ENCODE measurements around the gene NPAT.
"Not testable (repeated sequence)": the region's sequence is repeated elsewhere in the genome, so short reads cannot be mapped to it uniquely, and the experiment has no call there.

The NPAT gene

DNA sequence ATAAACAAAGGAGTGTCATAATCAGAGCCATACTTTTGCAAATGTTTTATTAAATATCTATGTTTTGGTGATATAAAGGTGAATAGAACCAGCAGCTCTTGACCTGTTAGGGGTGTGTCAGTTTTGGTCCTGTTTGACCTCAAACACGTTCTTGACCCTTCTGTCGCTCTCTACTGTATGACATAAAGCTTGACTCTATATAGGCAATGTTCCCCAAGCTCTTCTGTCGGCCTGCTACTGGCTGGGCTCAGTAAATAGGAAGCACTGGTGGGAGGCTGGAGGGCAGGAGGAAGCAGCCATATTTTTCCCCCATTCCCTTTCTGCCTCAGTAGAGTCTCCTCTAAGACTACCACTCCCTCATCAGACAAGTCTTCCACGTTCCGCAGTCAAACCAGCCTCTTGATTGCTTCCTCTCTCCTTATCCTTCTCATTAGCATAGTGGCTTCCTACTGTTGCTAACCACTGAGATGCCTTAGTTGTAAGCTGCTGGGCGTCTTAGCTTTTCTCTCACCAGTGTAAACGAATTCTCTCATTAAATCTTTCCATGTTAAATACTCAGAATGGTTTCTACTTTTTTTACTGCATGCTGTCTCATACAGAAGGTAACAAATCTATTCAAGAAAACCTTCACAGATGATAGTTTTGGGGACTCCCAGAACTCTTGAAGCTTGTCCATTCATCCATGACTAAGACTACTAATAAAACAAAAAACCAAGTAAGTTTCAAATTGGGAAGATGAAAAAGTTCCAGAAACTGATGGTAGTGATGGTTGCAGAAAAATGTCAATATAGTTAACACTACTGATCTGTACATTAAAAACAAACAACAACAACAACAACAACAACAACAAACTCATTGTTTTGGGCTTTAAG, 3.3 kb downstream of the NPAT start:
- DNase-seq = no peak

DNA sequence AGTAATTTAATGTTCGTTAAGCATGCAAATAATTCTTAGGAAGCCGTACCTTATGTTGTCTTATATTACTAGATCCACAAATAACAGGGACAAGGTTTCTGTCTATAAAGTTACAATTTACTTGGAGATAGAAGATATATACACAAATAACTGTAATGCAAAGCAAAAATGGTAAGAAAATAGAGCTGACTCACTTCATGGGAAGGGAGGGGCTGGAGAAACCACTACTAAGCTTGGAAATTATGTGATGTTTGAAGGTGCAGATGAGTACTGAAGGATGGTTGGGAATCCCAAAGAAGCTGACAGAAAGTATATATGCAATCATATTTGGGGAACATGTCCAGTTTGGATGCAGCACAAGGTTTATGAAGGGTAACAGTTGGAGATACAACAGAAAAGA, 4.0 kb downstream of the NPAT start:
- DNase-seq = no peak

DNA sequence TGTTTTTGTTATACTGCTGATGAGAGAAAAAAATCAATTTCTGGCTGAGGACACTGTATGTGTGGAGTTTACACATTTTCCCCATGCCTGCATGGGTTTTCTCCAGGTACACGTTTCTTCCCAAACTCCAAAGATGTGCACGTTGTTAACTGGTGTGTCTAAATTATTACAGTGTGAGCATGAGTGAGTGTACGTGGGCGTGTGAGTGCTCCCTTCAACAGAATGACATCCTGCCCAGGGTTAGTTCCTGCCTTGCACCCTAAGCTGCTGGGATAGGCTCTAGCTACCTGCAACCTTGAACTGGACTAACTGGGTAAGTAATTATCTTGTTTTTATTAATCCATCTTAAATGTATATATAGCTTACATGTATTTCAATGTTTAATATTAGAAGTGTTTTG, 5.5 kb downstream of the NPAT start:
- no peak for DNase-seq

DNA sequence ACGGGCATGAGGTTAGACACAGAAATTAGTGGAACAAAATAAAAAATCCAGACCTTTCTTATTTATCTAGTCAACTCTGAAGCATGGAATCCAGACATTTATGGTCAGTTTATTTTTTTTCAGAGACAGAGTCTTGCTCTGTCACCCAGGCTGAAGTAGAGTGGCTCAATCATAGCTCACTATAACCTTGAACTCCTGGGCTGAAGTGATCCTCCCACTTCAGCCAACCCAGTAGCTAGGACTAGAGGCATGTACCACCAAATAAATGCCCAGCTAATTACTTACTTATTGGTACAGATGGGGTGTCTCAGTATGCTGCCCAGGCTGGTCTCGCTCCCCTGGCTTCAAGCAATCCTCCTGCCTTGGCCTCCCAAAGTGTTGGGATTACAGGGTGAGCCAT, 8.7 kb downstream of the NPAT start:
- no peak for DNase-seq

DNA sequence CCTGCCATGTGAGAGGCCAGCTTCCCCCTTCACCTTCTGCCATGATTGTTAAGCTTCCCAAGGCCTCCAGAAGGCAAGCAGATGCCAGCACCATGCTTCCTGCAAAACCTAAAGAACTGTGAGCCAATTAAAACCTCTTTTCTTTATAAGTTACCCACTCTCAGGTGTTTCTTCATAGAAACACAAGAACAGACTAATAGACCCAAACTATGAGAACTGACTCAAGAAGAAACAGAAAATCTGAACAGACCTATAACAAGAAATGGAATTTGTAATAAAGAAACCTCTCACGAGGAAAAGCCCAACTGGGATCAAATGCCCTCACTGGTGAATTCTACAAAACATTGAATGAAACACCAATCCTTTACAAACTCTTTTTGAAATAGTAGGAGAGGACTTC, 12.0 kb downstream of the NPAT start:
- DNase-seq = no peak

DNA sequence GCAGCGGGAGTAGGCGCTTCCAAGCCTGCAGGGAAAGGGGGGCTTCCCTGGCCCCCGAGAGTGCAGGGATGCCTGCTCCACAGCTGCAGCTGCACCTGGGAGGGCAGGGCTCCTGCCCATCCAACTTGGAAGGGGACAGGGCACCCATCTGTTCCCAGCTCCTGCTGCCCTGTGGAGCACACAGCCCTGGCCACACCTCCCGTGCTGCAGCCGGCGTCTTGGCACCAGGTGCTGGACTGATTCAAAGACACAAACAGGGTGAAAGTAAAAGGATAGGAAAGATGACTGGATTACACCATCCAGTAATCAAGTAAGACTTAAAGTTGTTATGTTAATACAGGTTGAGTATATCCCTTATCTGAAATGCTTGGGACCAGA, 14.8 kb downstream of the NPAT start:
- no peak for DNase-seq

DNA sequence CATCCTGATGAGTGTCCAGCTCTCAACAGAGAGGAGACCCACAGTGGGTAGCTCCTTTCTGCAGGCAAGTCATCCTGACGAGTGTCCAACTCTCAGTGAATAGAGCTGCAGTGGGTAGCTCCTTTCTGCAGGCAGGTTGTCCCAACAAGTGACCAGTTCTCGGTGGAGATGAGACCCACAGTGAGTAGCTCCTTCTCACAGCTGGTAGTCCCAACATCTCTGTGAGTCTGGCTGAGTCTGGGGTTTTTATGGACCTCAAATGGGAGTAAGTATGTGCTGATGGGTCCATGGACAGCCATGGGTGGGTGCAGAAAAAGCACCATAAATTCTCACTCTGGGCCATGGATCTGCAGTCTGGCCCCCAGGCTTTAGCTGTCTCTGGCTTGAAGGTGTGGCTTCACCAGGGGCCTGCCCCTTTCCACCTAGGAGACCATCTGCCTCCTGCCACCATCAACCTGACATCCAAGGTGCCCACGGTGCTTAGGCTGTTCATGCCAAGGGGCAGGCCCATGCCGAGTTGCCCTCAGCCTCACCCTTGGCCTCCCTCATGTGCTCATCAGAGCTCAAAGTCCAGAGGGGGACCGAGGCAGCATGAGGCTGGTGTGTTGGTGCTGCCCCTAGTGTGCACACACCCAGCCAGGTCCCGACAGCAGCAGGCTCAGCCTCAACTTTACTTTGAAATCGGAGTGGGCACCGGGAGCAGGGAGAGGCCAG, 15.3 kb downstream of the NPAT start:
- no peak for DNase-seq

DNA sequence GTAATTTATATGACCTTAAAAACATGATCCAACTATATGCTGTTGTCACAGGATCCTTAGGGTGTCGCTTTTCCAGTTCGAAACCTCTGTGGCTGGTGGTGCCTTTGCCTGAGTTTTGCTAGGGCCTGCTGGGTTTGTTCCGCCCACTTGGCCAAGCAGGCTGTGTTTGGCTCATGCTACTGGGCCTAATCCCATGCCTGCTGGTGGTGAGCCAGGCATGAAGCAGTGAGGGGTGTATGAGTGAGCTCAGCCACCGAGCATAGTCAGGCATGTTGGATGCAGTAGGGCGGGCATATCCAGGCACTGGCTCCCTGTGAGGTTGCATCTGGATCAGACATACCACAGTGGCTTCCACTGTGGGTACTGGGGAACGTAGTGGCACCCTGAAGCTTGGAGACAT, 16.3 kb downstream of the NPAT start:
- DNase-seq = no peak

DNA sequence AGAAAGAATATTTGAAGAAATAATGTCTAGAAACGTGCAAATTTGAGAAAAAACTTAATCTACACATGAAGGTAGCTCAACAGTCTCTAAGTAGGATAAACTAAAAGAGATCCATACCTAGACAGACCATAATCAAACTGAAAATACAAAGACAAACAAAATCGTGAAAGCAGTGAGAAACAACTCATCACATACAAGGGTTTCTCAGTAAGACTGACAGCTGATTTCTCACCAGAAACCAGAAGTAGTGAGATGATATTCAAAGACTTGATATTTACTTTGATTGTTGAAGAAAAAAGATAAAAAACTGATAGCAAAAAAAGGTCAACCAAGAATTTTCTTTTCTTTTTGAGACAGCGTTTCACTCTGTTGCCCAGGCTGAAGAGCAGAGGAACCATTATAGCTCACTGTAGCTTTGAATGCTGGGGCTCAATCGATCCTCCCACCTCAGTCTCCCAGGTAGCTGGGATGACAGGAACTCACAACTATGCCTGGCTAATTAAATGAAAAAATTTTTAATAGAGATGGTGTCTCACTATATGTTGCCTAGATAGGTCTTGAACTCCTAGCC, 17.4 kb downstream of the NPAT start:
- DNase-seq = no peak

DNA sequence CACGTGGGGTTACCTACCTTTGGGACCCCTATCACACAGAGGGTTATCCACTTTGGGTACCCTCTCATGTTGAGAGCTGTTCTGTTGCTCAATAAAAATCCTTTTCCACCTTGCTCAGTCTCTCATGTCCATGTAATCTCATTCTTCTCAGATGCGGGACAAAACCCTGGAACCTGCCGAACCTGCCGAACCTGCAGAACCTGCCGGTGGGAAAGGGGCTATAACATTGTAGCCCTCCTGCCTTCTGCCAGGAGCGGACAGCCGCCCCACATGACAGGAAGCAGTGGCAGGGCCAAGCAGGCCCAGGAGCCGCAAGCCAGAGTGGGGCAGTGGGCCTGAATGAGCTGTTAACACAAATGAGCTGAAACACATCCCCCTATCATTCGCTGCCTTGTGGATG, 18.1 kb downstream of the NPAT start:
- DNase-seq = no peak

DNA sequence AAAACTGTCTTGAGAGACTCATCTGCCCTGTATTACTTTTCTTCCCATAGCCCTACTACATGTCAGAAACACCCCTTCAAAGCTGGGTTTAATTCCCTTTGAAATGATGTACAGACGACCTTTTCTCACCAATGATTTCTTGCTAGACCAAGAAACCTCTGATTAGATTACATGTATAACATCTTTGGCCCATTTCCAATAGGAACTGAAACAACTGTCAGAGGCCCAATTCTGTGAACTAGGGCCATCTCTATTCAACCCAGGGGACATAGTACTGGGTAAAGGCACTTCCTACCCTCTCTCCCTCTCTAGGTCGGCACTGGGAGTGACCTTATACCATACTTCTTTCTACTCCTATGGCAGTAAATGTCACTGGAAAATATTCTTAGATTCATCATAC, 19.4 kb downstream of the NPAT start:
- no peak for DNase-seq

DNA sequence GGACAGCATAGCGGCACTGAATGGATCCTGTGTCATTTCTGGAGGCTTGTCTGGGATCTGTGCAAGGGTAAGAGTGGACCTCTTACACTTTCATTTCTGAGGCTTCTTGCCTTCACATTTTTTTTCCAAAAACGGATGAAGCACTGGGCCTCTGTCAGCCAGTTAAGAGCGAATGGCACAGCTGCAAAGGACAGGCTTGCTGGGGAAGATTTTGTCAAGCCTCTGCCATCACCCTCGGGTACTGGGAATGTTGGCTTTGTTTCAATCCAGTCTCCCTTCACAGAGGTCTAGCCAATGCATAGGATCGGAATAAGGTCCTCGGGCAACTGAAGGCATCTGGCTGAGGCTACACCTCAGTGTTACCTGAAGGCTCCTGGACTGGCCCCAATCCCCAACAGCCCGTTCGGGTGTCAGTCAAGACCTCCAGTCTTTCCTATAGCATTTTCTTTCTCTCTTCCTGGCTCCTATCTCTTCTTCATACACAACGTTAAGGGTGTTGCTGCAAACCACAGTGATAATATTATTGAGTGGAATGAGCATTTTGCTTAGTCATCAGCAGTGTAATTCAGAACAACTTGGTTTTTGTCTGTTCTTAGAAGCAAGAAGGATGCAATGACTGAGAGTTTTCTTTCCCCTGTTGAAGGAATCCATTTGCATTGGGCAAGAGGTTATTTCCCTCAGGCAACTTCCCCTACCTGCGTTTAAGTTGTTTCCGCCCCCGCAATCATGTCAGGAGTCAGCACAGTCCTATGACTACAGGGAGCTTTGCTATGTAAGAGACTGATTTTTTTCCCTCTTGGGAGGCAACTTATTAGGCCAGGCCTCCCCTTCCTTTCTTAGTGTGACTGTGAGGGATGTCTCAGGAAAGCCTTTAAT, 22.8 kb downstream of the NPAT start:
- DNase-seq = peak; percentile 69 to 82

DNA sequence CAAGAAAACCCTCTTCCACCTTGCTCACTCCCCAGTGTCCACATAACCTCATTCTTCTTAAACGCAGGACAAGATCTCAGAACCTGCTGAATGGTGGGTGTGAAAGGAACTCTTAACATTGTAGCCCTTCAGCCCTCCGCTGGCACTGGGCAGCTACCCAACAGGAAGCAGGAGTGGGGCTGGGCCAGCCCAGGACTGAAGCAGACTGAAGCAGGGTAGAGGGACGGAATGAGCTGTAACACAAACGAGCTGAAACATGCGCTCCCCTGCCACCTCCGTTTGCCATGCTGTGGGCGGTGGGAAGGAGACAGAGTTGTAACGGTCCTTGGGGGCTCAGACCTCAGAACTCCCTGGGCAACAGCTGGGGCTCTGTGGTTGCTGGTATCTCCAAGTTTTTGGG, 23.6 kb downstream of the NPAT start:
- no peak for DNase-seq

DNA sequence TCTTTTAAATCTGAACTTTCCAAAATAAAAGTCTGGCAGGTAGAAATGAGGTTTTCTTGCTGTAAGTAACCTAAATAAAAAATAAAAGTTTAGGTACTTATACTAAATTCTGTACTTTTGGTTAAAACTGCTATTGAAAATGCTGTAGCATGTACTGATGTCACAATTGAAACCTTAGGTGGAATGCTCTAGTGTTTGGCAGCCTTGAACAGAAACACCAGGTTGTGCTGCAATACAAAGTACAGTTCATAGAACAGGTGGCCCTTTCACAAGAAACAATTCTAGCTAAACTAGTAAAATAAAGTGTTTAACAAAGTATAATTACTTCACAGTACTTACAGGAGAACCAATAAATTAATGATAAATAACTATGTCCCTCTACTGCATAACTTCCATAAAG, 25.1 kb downstream of the NPAT start:
- DNase-seq = no peak

DNA sequence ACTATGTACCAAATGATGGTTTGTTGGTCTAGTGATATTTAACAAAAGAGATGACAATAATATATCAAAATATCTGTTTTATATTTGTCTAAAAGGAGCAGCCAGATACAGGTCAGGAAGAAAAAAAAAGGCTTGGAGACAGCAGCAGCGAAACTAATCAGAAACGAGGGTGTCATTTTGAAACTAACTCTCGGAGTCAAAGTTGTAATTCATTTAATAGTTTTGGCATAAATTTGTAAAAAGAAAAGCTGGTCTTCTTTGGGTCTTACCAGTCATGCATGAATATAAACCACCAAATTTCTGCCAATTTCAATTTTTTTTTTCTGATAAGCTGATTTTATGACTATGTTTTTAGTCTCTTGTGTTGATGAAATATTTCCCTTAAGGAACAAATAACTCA, 25.5 kb downstream of the NPAT start:
- DNase-seq = no peak

DNA sequence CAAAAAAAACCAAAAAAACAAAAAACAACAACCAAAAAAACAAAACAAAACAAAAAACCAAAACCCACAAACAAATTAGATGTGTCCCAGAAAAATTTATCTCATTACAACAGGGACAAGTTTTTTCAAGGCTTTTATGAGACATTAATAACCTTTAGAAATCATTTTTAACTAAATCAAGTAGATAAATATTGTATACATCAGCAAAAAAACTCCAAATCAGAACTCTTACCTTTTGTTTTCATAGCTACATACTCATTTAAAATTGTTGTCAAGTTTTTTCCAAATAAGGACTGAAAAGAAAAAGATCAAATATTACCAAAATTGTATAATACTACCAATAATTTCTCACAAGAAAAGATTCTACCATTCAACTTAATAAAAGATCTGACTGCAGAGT, 28.7 kb downstream of the NPAT start:
- DNase-seq = no peak

DNA sequence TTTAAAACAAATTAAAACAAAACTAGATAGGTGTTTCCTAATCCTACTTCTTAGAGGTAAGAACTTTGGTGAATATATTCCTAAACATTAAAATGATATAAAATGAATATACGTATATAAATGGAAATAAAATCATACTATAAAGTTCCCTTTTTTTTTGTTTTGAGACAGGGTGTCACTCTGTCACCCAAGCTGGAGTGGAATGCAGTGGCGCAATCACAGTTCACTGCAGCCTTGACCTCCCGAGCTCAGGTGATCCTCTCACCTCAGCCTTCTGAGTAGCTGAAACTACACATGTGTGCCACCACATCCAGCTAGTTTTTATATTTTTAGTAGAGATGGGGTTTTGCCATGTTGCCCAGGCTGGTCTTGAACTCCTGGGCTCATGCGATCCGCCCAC, 44.9 kb downstream of the NPAT start:
- no peak for DNase-seq

DNA sequence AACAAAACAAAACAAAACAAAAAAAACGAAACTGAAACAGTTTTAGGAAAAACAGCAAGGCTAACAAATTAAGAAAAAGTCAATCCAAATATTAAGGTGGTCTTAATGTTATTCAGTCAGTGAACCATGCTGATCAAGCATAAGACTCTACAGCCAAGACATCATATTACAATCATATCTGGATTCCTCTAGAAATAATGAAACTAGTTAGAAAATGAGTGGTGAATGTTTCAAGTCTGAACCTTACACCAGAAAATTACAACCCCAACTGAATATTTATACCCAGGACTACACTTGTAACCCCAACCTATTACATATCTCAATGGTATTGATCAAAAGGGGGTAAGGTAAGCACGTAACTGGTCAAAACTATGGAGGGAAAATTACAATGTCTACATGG, 52.3 kb downstream of the NPAT start:
- no peak for DNase-seq

DNA sequence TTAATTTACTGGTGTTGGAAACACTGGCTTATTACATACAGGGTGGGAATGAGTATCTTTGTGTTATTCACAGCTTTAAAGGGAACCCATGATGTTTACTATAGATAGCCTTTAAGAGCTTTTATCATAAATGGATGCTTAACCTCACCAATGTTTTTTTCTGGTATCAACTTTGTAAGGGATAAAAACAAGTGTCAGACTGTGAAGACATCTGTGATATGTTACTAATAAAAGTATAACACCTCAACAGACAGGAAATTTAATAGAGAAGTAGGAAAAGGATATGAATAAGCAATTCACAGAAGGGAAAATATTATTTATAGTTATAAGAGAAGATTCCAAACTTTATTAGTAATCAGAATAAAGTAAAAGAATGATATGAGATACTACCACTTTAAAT, 54.8 kb downstream of the NPAT start:
- DNase-seq = no peak

DNA sequence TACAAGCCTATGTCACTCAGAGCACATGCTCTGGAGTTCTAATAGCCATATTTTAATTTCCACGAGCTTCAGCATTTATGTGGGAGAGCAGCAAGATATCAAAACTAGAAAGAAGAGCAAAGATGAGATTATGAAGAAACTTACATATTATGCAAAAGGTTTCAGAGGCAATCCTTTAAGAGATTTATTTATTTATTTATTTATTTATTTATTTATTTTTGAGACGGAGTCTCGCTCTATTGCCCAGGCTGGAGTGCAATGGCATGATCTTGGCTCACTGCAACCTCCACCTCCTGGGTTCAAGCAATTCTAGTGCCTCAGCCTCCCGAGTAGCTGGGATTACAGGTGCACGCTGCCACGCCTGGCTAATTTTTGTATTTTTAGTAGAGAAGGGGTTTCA, 59.6 kb downstream of the NPAT start:
- not testable (repeated sequence) for DNase-seq

DNA sequence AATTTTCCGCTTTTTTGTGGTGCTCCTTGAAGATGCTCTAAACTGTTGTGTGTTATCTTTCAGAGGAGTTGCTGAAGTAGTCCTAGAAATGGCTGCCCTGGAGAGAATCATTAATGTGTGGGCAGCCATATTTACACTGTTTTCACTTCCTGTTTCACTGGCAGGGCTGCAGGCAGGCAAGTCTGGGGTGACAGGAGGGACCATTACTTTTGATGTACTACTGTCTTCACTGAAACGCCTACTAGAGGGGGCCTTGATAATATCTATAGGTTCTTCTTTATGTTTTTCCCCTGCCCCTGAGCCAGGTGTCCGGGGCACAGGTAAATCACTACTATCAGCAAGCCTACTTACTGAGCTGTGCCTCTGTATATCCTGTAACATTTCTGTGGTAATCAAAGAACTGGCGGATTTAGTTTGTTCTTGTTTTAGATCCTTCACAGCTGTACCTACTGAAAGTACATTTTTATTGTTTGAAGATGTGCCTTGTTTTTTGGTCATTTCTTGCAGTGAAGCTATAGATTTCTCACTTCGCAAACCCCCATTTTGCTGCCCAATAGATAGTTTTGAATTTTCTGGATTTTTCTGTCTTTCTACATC, 61.4 kb downstream of the NPAT start:
- DNase-seq = no peak

DNA sequence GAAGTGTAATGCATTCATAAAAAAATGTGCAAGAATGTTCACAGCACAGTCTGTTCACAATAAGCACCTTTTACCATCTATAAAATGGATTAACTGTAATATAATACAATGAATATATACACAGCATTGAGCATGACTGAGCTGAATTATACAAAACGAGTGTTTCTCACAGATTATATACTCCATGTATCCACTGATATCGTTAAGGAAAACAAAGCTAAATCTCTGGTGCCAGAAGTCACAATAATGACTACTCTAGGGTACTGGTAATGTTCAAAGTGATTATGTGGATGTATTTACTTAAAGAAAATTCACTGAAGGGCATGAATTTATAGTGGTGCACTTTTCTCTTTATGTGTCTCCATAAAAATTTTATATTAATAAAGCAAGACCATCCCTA, 67.8 kb downstream of the NPAT start:
- DNase-seq = no peak

DNA sequence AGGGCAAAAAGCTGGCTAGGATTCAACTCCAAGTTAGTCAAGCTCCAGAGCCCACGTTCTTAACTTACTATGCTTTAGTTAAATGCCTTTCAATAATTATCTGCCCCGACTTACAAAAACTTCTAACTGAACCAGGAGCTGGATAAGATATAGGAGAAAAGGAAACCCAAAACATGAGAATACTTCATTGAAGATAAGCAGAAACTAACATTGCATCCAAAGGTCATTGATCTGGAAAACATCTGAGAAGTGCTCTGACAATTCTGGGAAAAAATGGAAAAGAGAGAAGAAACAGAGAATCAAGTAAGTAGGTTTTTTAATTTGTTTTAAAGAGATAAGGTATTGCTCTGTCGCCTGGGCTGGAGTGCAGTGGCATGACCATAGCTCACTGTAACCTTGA, 73.9 kb downstream of the NPAT start:
- no peak for DNase-seq
